GM15510 (cell line): Measurements from ENCODE around the gene DOCK7.
A peak's percentile ranks its signal among the peaks of the same experiment; 100 is the strongest.

ENCODE experiments used
- POLR2A ChIP-seq: IDR thresholded peaks from 3 replicates; pipeline ENCODE4 v1.6.1; 2011; ENCODE audit warnings: borderline replicate concordance; ENCODE audit not compliant: insufficient read length; ENCODE audit errors: extremely low read depth

Gene DOCK7

DNA sequence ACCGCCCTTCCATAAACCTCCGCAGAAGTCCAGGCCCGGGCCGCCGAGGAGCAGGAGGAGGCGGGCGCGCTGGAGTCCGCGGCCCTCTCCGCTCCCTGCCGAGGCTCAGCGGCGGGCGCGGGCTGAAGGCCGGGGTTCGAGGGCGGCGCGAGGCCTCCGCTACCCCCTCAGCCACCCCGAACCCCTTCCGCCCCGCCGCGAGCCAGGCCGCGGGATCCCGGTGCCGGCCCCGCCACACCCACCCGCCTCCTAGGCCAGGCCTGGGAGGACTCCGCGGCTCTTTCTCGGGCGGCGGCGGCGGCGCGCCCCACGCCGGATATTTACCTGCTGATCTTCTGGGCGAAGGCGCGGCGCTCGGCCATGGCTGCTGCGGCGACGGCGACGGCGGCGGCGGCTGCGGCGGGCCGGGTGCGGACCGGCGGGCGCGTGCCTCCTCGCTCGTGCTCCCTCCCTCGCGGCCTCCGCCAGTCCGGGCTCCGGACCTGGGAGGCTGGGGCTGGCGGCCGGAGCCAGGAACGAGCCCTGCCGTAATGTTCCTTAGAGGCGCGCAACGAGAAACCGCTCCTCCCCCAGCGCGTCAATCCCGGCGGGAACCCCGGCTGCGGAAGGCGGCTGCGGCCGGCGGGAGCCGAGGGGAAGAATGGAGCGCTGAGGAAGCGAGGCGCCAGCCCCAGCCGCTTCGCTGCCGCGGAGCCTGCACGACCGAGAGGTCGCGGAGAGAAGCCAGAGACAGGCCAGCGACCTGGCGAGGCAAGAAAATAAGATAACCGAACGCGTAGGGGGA is at the start of gene DOCK7:
Gene DOCK7, minus strand, starts transcription at position 484 of the 784 bp plus-strand sequence. Its CDS starts 122 bp downstream, at position 362.
- peak; percentile 46 for TF ChIP-seq POLR2A

DNA sequence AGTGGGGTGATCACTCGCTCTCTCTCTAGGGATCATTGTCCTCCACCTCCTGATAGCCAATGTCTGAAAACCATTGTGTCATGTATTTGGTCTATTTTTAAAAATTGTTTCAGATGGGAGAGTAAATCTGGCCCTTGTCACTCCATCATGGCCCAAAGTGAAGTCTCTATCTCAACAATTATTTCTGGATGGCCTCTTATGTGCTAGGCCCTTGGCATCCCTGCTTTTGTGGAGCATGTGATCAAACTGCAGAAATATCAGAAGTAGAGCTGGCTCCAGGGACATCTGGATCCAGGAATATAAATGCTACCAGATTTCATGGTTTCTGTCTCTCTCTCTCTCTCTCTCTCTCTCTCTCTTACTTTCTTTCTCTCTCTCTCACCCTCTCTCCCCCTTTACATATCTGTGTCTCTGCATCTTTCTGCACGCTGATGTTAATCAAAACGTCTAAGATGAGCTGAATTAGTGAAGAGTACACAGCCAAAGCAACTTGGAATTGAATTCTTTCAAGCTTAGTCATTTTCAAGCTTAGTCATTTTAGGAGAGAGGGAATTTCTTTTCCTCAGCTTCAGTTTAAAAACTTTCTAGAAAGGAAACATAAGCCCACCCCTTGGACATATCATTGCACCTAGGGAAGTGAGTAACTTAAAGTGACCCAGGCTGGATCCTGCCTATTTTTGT is 47.4 kb upstream of the DOCK7 start:
- TF ChIP-seq POLR2A = no peak

- no peak for TF ChIP-seq POLR2A
These were observed 44.1 kb upstream of the DOCK7 start for GRCh38 chr1:62732331-62732730.

DNA sequence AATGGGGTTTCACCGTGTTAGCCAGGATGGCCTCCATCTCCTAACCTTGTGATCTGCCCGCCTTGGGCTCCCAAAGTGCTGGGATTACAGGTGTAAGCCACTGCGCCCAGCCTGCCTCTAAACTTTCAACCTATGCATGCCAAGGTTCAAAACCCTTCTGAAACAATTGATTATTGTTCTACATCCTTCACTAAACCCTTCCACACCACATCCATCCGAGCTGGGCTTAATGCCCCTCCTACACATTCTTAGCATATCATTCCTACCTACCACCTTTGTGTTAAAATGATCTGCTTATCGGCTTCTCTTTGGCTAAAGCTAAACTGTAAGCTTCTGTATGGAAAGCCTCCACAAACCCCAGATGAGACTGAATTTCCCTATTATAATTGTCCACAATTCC is 40.8 kb upstream of the DOCK7 start:
- no peak for TF ChIP-seq POLR2A

GRCh38 chr1:62727656-62728407 is 39.6 kb upstream of the DOCK7 start:
- no peak for TF ChIP-seq POLR2A

GRCh38 chr1:62726011-62726442 is 37.8 kb upstream of the DOCK7 start:
- no peak for TF ChIP-seq POLR2A

- TF ChIP-seq POLR2A = no peak
These were observed 37.1 kb upstream of the DOCK7 start for GRCh38 chr1:62725255-62725654.

DNA sequence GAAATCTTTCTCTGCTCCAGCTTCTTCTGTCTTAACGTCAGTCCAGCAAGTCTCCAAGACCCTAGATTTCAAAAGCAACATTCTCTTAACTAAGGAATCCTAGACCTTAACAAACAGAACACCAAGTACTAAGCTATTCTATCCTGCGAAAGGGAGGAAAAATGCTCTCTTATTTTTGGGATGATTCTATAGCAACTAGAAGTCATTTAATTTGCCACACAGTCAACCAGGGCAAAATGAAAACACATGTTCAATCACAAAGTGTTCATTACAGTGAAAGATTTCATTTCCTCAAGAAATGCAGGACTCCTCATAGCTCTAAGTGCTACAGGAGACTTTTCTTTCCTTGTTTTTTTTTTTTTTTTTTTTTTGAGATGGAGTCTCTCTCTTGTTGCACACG is 36.2 kb upstream of the DOCK7 start:
- no peak for TF ChIP-seq POLR2A

DNA sequence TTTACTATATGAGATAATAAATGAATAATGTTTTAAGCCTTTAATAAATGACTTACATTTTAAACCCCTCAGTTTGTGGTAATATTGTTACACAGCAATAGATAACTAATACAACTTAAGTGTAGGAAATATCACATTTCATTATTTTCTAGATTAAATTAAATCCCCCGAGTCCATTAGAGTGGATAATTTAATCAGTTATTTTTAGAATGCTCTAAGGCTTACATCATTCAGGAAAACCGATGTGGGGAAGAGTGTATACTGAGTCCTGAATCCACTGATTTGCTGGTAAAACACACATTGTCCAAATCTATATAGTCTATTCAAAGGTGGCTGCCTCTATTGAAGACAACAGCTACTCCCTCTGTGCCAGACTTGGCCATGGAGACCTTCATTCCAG is 35.7 kb upstream of the DOCK7 start:
- no peak for TF ChIP-seq POLR2A

- no peak for TF ChIP-seq POLR2A
These were observed 34.6 kb upstream of the DOCK7 start for GRCh38 chr1:62722796-62723195.

- no peak for TF ChIP-seq POLR2A
These were observed 32.9 kb upstream of the DOCK7 start for GRCh38 chr1:62720946-62721554.

- TF ChIP-seq POLR2A = no peak
These were observed 29.3 kb upstream of the DOCK7 start for GRCh38 chr1:62717483-62717882.

GRCh38 chr1:62716397-62716796 is 28.2 kb upstream of the DOCK7 start:
- TF ChIP-seq POLR2A = no peak

GRCh38 chr1:62712336-62713243 is 24.4 kb upstream of the DOCK7 start:
- TF ChIP-seq POLR2A = no peak
